SK-N-MC (cell line): ENCODE data around the gene MSANTD2.

ENCODE experiments used
- EZH2 ChIP-seq: fragments of 200-600 bp; sonication (generic); IDR thresholded peaks from one replicate; pipeline ENCODE4 v1.6.1; 2017; ENCODE audit warnings: antibody characterized with exemption
- POLR2AphosphoS5 ChIP-seq: IDR thresholded peaks from 2 replicates; pipeline ENCODE4 v1.6.1; 2012; ENCODE audit warnings: mild to moderate bottlenecking, low read depth, low read length, borderline replicate concordance

- TF ChIP-seq POLR2AphosphoS5, result no peak
- TF ChIP-seq EZH2, result no peak
These were observed 16.2 kb downstream of the MSANTD2 start for GRCh38 chr11:124784051-124784450.
